BE2C (cell line): ENCODE results near the gene CCM2.

Experiments
- DNase-seq: peaks from one replicate; pipeline ENCODE4 v3.0.0-alpha.2; 2020
- H3K27me3 ChIP-seq: fragments of 250-450 bp; sonication (Bioruptor Pico); 2 replicates; pipeline ENCODE4 v1.5.1; 2020; ENCODE audit warnings: mild to moderate bottlenecking
- H3K36me3 ChIP-seq: fragments of 250-450 bp; sonication (Bioruptor Pico); 2 replicates; pipeline ENCODE4 v1.5.1; 2020; ENCODE audit warnings: mild to moderate bottlenecking
- H3K4me1 ChIP-seq: fragments of 250-450 bp; sonication (Bioruptor Pico); 2 replicates; pipeline ENCODE4 v1.5.1; 2020
- H3K4me3 ChIP-seq: 2 replicates; pipeline ENCODE4 v1.5.1; 2011; ENCODE audit warnings: low read depth, low read length
- H3K9me3 ChIP-seq: fragments of 250-450 bp; sonication (Bioruptor Pico); 2 replicates; pipeline ENCODE4 v1.5.1; 2020
- TF ChIP-seq, protein P1 (sequence below): IDR thresholded peaks from 2 replicates; pipeline ENCODE4 v1.5.1; 2012; ENCODE audit warnings: mild to moderate bottlenecking, low read depth, low read length

Gene CCM2

DNA sequence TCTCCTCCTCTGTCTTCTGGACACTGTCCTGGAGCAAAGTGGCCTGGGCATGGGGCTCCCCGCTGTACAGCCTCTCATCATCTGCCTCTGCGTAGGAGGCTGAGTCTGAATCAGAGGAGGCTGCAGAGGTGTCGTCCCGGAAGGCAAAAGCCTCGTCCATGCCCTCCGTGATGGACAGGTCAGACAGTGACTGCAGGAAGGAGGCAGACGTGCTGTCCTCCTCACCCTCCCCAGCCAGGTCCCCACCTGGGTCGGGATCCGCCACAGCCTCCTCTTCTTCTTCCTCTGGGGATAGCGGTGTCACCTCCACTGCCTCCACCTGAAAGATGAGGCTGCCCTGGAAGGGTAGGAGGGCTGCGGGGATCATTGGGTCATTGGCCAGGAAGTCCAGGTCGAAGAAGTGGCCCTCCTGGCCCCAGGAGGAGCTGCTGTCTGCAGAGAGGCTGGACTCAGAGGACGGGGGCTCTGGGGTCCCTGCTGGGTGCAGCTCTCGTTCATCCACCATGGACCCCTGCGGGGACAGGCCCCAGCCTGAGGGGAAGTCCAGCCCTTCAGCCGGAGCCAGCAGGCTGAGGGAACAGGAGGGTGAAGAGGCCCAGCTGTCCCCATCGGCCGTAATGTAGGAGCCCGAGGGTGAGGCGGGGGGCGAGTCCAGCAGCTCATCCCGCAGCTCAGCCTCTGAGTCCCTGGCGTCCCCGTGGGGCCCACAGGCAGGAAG, 85.1 kb downstream of the CCM2 start:
- no peak for DNase-seq
- Histone ChIP-seq H3K9me3 (no peaks in the 10 kb centered on the region), H3K27me3 (no peaks in the 10 kb centered on the region), H3K4me3 (no peak overlapping the region), H3K36me3 (no peaks in the 10 kb centered on the region), H3K4me1 (0 out of 2 replicates have a peak, but pooled peaks cover 2% of the 10 kb centered on the region)
- TF ChIP-seq, protein P1, sequence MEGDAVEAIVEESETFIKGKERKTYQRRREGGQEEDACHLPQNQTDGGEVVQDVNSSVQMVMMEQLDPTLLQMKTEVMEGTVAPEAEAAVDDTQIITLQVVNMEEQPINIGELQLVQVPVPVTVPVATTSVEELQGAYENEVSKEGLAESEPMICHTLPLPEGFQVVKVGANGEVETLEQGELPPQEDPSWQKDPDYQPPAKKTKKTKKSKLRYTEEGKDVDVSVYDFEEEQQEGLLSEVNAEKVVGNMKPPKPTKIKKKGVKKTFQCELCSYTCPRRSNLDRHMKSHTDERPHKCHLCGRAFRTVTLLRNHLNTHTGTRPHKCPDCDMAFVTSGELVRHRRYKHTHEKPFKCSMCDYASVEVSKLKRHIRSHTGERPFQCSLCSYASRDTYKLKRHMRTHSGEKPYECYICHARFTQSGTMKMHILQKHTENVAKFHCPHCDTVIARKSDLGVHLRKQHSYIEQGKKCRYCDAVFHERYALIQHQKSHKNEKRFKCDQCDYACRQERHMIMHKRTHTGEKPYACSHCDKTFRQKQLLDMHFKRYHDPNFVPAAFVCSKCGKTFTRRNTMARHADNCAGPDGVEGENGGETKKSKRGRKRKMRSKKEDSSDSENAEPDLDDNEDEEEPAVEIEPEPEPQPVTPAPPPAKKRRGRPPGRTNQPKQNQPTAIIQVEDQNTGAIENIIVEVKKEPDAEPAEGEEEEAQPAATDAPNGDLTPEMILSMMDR = no peak

DNA sequence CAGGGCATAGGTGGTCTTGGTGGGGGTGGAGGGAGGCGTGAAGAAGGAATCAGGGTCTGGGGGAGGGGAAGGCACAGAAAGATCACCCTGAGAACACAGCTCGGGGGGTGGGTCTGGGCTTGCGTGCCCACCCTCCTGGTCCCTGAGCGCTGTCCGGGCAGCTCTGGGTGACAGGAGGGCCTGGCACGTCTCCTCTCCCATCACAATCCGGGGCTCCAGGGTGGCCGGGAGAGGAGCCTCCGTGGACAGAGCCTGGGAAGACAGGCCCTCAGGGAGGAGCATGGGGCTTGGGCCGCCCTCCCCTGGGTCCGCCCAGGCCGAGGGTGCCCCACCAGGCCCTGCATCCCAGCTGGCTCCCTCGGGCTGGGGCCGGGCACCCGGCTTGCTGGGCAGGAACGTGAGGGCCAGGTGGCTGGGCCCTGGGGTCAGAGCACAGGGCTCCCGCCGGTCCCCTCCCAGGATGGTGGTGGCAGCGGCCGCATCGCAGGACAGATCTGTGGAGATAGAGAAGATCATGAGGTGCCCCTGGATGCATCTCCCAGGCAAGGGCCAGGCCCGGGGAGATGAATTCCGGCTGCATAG, 85.7 kb downstream of the CCM2 start:
- Histone ChIP-seq H3K9me3 (no peaks in the 10 kb centered on the region), H3K4me1 (0 out of 2 replicates have a peak, but pooled peaks cover 2% of the 10 kb centered on the region), H3K4me3 (no peak overlapping the region), H3K27me3 (no peaks in the 10 kb centered on the region), H3K36me3 (no peaks in the 10 kb centered on the region)
- TF ChIP-seq, protein P1 = no peak
- no peak for DNase-seq

DNA sequence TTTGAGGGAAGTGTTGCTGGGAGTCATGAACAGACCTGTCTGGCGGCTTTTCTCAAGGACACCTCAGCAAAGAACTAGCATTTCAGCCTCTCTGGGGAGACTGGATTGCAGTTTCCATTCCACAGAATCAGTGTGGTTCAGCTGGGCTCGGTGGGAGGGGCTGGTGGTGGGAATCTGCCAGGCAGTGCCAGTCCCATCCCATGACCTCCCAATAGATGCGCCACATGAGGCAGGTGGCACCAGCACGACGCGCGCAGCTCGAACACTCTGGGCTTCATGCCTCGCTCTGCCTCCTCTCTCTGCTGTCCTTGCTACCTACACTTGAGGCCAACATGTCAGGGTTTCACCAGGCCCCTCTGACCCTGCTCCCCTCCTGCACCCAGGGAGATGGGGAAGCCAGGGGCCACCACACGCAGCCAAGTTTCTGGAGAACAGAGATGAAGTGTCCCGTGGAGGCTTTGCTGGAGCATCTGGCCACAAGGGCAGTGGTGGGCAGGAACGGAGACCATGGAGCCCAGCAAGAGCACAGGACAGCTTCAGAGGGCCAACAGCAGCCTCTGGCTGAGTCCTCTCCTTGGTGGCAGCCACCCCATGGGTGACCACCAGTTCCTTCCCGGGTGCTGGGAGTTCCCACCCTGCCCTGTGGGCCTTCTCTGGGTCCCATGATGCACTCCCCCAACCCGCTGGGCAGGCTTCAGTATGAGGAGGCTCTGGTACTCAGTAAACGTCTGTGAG, 86.5 kb downstream of the CCM2 start:
- H3K4me3 ChIP-seq = no peak overlapping the region
- H3K27me3 ChIP-seq = no peaks in the 10 kb centered on the region
- no peaks in the 10 kb centered on the region for H3K36me3 ChIP-seq
- DNase-seq = no peak
- TF ChIP-seq, protein P1 = no peak
- 0 out of 2 replicates have a peak, but pooled peaks cover 2% of the 10 kb centered on the region for H3K4me1 ChIP-seq
- no peaks in the 10 kb centered on the region for H3K9me3 ChIP-seq

DNA sequence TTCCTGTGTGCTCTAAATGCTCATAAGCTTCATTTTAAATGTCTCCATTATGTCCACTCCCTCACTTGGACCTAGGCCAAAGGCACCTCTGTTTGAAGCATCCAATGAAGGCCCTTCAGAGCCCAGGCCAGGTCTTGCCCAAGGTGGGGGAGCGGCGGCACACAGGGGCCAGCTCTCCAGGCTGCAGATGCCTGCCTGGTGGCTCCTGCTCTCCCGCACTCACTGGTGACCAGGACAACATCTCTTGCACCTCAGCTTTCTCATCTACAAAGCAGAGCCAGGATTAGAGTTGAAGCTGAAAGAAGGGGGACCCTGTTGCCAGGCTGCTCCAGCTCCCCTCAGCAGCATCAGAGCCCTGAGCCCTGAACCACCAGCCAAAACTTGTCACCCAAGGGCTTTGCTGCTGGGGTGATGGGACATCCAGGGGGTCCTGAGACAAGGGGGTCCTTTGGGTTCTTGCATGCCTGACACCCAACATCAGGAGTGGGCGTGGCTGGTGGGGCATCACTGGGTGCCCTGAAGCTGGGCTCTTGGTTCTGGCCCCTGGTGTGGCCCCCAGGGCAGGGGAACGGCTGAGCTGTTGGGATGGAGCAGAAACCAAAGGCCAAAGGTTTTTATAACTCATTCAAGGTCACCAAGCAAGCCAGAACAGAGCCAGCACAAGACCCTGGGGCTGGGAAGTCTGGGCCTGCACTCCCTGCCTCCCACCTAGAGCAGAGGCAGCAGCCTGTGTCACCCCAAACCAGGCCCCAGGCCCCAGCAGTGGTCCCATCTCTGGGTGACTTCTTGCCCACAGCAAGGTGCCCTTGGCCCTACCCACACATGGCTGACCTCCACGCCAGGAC, 87.5 kb downstream of the CCM2 start:
- no peak for DNase-seq
- no peaks in the 10 kb centered on the region for H3K9me3 ChIP-seq
- H3K36me3 ChIP-seq = no peaks in the 10 kb centered on the region
- no peak overlapping the region for H3K4me3 ChIP-seq
- no peaks in the 10 kb centered on the region for H3K27me3 ChIP-seq
- H3K4me1 ChIP-seq = 0 out of 2 replicates have a peak, but pooled peaks cover 2% of the 10 kb centered on the region
- TF ChIP-seq, protein P1 = no peak

DNA sequence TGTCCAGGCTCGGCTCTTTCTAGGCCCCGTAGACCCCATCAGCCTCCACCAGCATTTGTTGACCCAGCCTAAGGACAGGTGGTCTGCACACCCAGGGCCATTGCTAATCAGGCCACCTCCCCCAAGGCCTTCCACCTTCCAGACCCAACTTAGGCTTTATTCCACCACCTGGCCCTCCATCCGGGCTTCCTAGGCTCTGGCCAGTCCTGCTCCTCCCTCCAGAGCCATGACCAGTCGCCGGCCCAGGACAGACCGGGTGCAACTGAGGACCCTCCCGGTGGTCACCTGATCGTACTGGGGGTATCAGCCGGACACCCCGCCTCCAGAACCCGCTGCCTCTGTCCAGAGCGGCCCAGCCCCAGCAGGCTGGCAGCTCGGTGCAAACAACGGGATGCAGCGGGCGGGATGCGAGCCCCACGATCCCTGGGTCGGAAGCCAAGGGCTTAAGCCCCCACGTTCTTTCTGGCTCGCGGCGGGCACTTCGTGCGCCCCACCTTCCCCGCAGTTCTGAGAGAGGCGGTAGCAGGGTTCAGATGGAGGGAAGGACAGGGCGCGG, 88.2 kb downstream of the CCM2 start:
- Histone ChIP-seq H3K4me3 (peak overlapping the region; percentile 63), H3K36me3 (no peaks in the 10 kb centered on the region)
- TF ChIP-seq, protein P1 = no peak

More for the DNA sequence above, 88.2 kb downstream of the CCM2 start:
- Histone ChIP-seq H3K4me1 (0 out of 2 replicates have a peak, but pooled peaks cover 2% of the 10 kb centered on the region), H3K9me3 (no peaks in the 10 kb centered on the region), H3K27me3 (no peaks in the 10 kb centered on the region)
- DNase-seq = no peak
